Neural progenitor cell (in vitro differentiated cells): ENCODE measurements around the gene CNGA3.

Experiments used
- CTCF ChIP-seq: fragments of 200-600 bp; sonication (generic); IDR thresholded peaks from 2 replicates; pipeline ENCODE4 v1.5.1; 2017; ENCODE audit warnings: antibody characterized with exemption, mild to moderate bottlenecking
- EZH2 ChIP-seq: fragments of 200-600 bp; sonication (generic); IDR thresholded peaks from 2 replicates; pipeline ENCODE4 v1.6.1; 2017; ENCODE audit warnings: antibody characterized with exemption, mild to moderate bottlenecking, moderate library complexity

- TF ChIP-seq CTCF (no peak), EZH2 (no peak)
These were observed 92.2 kb downstream of the CNGA3 start for GRCh38 chr2:98438190-98439133.
